Measurements from ENCODE around the gene LDLRAD2. TPM values are rescaled to one million over a fixed set of nuclear protein-coding genes. Genes with fewer than 3 reads are reported as not detected.

Gene LDLRAD2
- total and polyA plus RNA-seq, 2 of the 8 experiments (the other 6 are each of a cell fraction or from before 2014, with no cell fraction given) = 0.48 to 0.74 TPM

DNA sequence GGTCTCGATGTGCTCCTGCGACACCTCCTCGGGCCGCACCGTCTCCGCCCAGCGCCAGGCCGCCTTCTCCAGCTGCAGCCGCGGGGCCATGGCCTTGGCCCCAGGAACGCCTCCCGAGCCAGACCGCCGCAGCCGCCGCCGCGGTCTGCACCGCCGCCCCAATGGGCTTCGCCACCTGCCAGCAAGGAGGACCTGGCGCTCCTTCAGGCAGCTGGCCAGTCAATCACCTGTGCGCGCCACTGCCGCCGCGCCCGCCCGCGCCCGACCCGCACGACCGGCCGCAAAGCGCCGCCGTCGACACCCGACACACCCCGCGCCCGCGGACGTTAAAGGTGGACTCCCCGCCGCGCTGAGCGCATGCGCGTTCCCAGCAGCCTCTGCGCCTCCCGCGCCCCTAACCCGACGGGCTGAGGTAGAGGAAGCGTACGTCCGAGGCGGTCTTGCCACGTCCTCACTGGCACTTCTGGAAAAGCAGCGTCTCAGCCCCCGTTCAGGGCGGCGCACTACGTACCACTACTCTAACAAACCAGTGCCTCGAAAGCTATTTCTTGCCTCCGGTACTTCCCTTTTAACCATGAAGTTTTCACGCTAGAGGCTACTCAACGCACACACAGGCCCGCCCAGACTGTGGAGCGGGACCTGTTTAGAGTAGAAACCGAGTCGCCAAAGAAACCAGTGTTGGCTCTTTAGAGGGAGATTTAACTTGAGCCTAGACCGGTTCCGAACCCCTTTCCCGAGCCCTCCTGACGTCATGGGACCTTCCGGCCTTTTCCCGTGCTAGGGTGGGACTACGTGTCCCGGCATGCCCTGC lies 29.0 kb upstream of the LDLRAD2 start, which contains the start of gene USP48:
Gene USP48, minus strand, starts transcription at position 282 of the 811 bp plus-strand sequence. Its CDS starts 192 bp downstream, at position 90.
- peak within 1 kb of the TSS; percentile 58 to 78 for H3K4me2 ChIP-seq (ENCODE audit: insufficient read depth in 1 of 2, low read depth in 2 of 2, low read length in 2 of 2)
- H3K79me2 ChIP-seq (ENCODE audit: control insufficient read depth in 1 of 2, insufficient read depth in 2 of 2, low read length in 2 of 2) = peaks cover 35 to 45% of the 10 kb centered on the region in 2 experiments
- no peak within 1 kb of the TSS for H2BK20ac ChIP-seq (ENCODE audit: low read length)
- peaks cover 6% of the 10 kb centered on the region for H3K23me2 ChIP-seq (ENCODE audit: low read depth, low read length)
- peak within 1 kb of the TSS; percentile 92 for H3K18ac ChIP-seq (ENCODE audit: extremely low read depth, low read length)
- H3K36me3 ChIP-seq (ENCODE audit: control insufficient read depth in 2 of 4, insufficient read depth in 4 of 4, low read length in 3 of 4) = no peaks in the 10 kb centered on the region
- H3K14ac ChIP-seq (ENCODE audit: insufficient read length) = no peak within 1 kb of the TSS
- H3K27me3 ChIP-seq (replicated peaks in 1 of 4; ENCODE audit: control insufficient read depth in 3 of 4, extremely low read depth in 1 of 4, insufficient read depth in 3 of 4, low read length in 3 of 4) = no peaks in the 10 kb centered on the region
- peak within 1 kb of the TSS; percentile 99 for H4K8ac ChIP-seq (ENCODE audit: extremely low read depth, insufficient read depth, low read length)
- ChIA-PET CTCF (ENCODE audit: partially characterized antibody) (interaction anchor here (0.8 to 1.7 kb wide), 7 partner anchors 18 to 271 kb away, joined by 3 to 6 read pairs (median 3); no protein-coding TSS in a partner anchor), POLR2A (ENCODE audit: partially characterized antibody) (interaction anchor here (0.6 to 3.9 kb wide), 28 partner anchors 9 to 527 kb away, joined by 3 to 26 read pairs (median 4); no protein-coding TSS in a partner anchor)
- peak within 1 kb of the TSS; percentile 95 for H2BK120ac ChIP-seq (replicated peaks; ENCODE audit: low read depth, low read length)
- H3K4me3 ChIP-seq (ENCODE audit: extremely low read depth in 1 of 4, insufficient read depth in 2 of 4, low read depth in 3 of 4, low read length in 4 of 4) = peak within 1 kb of the TSS; percentile 78 to 84 (median 80)
- H2BK12ac ChIP-seq (ENCODE audit: low read depth, low read length) = peak within 1 kb of the TSS; percentile 63; the same call in 1 of the 2 replicates
- peak within 1 kb of the TSS; percentile 94 for H2BK5ac ChIP-seq (ENCODE audit: low read depth, low read length)
- H3K9me3 ChIP-seq (ENCODE audit: insufficient read depth in 2 of 2, low read depth in 1 of 2, low read length in 1 of 2) = no peaks in the 10 kb centered on the region
- DNase-seq (ENCODE audit: low read depth in 1 of 2, low spot score in 2 of 2) (peak; percentile 92 to 99), FAIRE-seq (peak; percentile 78)
- peak within 1 kb of the TSS; percentile 95 for H4K91ac ChIP-seq (replicated peaks; ENCODE audit: insufficient read length, low read length)
- no peak within 1 kb of the TSS; the same call in 1 of the 2 replicates for H2AK5ac ChIP-seq (ENCODE audit: low read depth, low read length)
- H3K79me1 ChIP-seq (ENCODE audit: low read depth, low read length) = no peaks in the 10 kb centered on the region
- peak within 1 kb of the TSS; percentile 100 for H3K56ac ChIP-seq (replicated peaks; ENCODE audit: insufficient read length, low read depth, low read length)
- peak within 1 kb of the TSS; percentile 96 for H3K4ac ChIP-seq (replicated peaks; ENCODE audit: insufficient read length, low read depth, low read length)
- peak within 1 kb of the TSS; percentile 75 for H2AFZ ChIP-seq (ENCODE audit: low read length)
- H3K27ac ChIP-seq (ENCODE audit: low read depth, low read length) = peak within 1 kb of the TSS; percentile 98
- H3K23ac ChIP-seq (ENCODE audit: insufficient read length) = no peak within 1 kb of the TSS
- 1% methylated on average over 67 of the region's 82 CpGs; no CpG with 5 or more reads in 1 of the 2 experiments for WGBS, 2 experiments (ENCODE audit: extremely low coverage in 1 of 2, insufficient coverage in 1 of 2, insufficient read length in 1 of 2, insufficient replicate concordance in 2 of 2, low coverage in 1 of 2, low lambda C conversion rate in 2 of 2, missing lambda C conversion rate in 1 of 2)
- H4K5ac ChIP-seq (ENCODE audit: insufficient read length, low read depth, low read length) = peak within 1 kb of the TSS; percentile 95
- peak within 1 kb of the TSS; percentile 92 to 97 (median 93) for H3K9ac ChIP-seq (replicated peaks in 1 of 4; ENCODE audit: extremely low read depth in 1 of 4, low read depth in 3 of 4, low read length in 3 of 4)
- H2BK15ac ChIP-seq (ENCODE audit: low read length) = peak within 1 kb of the TSS; percentile 72; the same call in 1 of the 2 replicates
- H3K4me1 ChIP-seq (replicated peaks in 1 of 4; ENCODE audit: control insufficient read depth in 3 of 4, insufficient read depth in 4 of 4, low read length in 3 of 4) = peaks cover 0 to 4% (median 1%) of the 10 kb centered on the region in 4 experiments; a peak in 3 of 7 replicates
- peaks cover 0 to 3% of the 10 kb centered on the region in 2 experiments for H4K20me1 ChIP-seq (replicated peaks in 1 of 2; ENCODE audit: control insufficient read depth in 1 of 2, insufficient read depth in 2 of 2, low read length in 2 of 2)
- TF ChIP-seq POLR2AphosphoS5 (IDR thresholded peaks at IDR 0.05; ENCODE audit: low read depth, low read length) (peak; percentile 100), CREB1 (IDR thresholded peaks at IDR 0.05) (peak; percentile 91), KDM4A (IDR thresholded peaks at IDR 0.05; ENCODE audit: low read depth, low read length, severe bottlenecking) (peak; percentile 83), POLR2A (IDR thresholded peaks at IDR 0.05; ENCODE audit: control extremely low read depth in 1 of 2, low read depth in 2 of 2, low read length in 2 of 2) (peak; percentile 98), SIX5 (IDR thresholded peaks at IDR 0.05; ENCODE audit: low read depth, low read length) (no peak; the same call in 1 of the 2 replicates), GABPA (IDR thresholded peaks at IDR 0.05; ENCODE audit: borderline replicate concordance, insufficient read depth, low read length) (no peak), TCF12 (IDR thresholded peaks at IDR 0.05; ENCODE audit: low read depth, low read length) (peak; percentile 39; the same call in 1 of the 2 replicates), ASH2L (IDR thresholded peaks at IDR 0.05; ENCODE audit: low read length) (peak; percentile 81), TAF1 (IDR thresholded peaks at IDR 0.05; ENCODE audit: low read depth, low read length) (peak; percentile 96)
- TF ChIP-seq, protein P1, sequence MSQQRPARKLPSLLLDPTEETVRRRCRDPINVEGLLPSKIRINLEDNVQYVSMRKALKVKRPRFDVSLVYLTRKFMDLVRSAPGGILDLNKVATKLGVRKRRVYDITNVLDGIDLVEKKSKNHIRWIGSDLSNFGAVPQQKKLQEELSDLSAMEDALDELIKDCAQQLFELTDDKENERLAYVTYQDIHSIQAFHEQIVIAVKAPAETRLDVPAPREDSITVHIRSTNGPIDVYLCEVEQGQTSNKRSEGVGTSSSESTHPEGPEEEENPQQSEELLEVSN (IDR thresholded peaks at IDR 0.05) = no peak; the same call in 1 of the 2 replicates
- TF ChIP-seq, protein P2, sequence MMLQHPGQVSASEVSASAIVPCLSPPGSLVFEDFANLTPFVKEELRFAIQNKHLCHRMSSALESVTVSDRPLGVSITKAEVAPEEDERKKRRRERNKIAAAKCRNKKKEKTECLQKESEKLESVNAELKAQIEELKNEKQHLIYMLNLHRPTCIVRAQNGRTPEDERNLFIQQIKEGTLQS (IDR thresholded peaks at IDR 0.05; ENCODE audit: insufficient read depth, low read depth, low read length) = peak; percentile 61; the same call in 1 of the 2 replicates

Data from H1 (cell line).